ENCODE results near the gene DHRS4L2.

GRCh38 chr14:24054324-24054641 is 65.6 kb downstream of the DHRS4L2 start:
- no peak for TF ChIP-seq CTCF (IDR thresholded peaks at IDR 0.05)
- TF ChIP-seq EP300 (IDR thresholded peaks at IDR 0.05) = no peak

All from tibial nerve (tissue), 4 donors.